ENCODE data around the gene SMIM29.

GRCh38 chr6:34248198-34248726, 544 bp downstream of the SMIM29 start:
- TF ChIP-seq CTCF (optimal IDR thresholded peaks at IDR 0.05 in 1 of 3, IDR thresholded peaks at IDR 0.05 in 1 of 3, conservative IDR thresholded peaks at IDR 0.05 in 1 of 3; ENCODE audit: extremely low read depth in 1 of 3, insufficient read depth in 2 of 3, low read length in 3 of 3), result no peak
- TF ChIP-seq EZH2 (IDR thresholded peaks at IDR 0.05; ENCODE audit: low read length), result no peak
